ENCODE measurements around the gene BCL7B. TPM values are rescaled to one million over a fixed set of nuclear protein-coding genes. Genes with fewer than 3 reads are reported as not detected.

The BCL7B gene
- total RNA-seq, 2 experiments from 2014 or later = 68.9 to 71.6 TPM

- H3K27ac Mint-ChIP-seq = peak overlapping the region; percentile 88
- H3K4me3 Mint-ChIP-seq = peak overlapping the region; percentile 81
- no peak for DNase-seq
- ChIA-PET POLR2A (interaction anchor here (0.8 to 5.4 kb wide), 18 partner anchors 9 to 692 kb away, joined by 3 to 100 read pairs (median 7); partner anchors contain the start of genes ABHD11, BCL7B, STX1A and TBL2), CTCF (interaction anchor here (0.9 to 2.4 kb wide), 11 partner anchors 34 to 219 kb away, joined by 3 to 8 read pairs (median 4); partner anchors contain the start of genes BCL7B and TBL2)
- H3K36me3 Mint-ChIP-seq (ENCODE audit: low read depth) = peaks cover 41% of the 10 kb centered on the region
- peaks cover 59% of the 10 kb centered on the region for H3K4me1 Mint-ChIP-seq
- no peaks in the 10 kb centered on the region for H3K9me3 Mint-ChIP-seq
- H3K27me3 Mint-ChIP-seq = no peaks in the 10 kb centered on the region
Measured at GRCh38 chr7:73521636-73522104, 35.8 kb downstream of the BCL7B start.

DNA sequence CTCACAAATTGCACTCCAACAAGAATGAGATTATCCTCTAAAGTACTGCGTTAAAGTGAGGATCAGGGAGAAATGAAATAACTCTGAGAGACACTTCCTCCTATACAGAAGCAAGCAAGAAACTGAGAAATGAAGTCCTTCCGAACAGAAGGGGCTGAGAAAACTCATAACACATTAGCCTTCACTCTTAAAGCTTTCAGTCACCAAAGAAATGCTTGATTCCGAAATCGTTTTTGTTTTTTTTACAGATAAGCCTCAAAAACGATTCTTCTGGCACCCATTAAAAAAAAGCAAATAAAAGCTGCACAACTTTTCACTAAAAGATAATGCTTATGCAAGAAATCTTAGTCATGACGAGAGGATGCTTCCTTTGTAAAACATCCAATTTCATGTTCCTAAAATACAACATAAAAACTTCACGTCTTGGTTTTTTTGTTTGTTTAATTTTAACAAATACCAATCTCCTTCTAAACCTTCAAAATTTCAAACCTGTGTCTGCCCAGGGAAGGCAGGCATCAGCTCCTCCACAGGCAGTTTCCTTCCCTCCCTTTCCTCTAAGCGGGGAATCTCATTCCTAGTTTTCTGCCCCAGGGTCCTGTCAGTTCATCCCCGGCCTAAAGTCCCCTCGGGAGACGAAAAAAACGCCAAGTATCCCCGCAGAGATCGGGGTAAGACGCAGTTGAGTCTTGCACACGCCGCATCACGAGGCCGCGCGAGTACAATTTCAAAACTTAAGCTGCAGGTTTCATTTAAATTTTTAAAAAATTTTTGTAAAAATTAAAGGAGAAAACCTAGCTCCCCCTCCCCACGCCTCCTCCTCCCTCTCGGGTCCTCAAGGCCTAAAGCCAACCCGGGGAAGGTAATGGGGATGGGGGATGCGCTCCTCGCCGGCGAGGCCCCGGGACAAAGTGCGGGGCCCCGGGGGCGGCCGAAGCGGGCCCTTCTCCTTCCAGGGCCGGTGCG lies 36.5 kb downstream of the BCL7B start:
- peaks cover 44% of the 10 kb centered on the region for H3K36me3 Mint-ChIP-seq (ENCODE audit: low read depth)
- H3K4me1 Mint-ChIP-seq = peaks cover 56% of the 10 kb centered on the region
- peak overlapping the region; percentile 87 for H3K27ac Mint-ChIP-seq
- peak; percentile 20 for DNase-seq
- ChIA-PET POLR2A (interaction anchor here (0.8 to 5.4 kb wide), 18 partner anchors 8 to 691 kb away, joined by 3 to 100 read pairs (median 8); partner anchors contain the start of genes ABHD11, BCL7B, STX1A and TBL2), CTCF (interaction anchor here (0.8 to 2.4 kb wide), 8 partner anchors 34 to 220 kb away, joined by 3 to 8 read pairs (median 5); partner anchors contain the start of gene BCL7B)
- H3K4me3 Mint-ChIP-seq = peak overlapping the region; percentile 92
- H3K27me3 Mint-ChIP-seq = no peaks in the 10 kb centered on the region
- H3K9me3 Mint-ChIP-seq = no peaks in the 10 kb centered on the region

GRCh38 chr7:73519867-73520672 lies 37.4 kb downstream of the BCL7B start:
- POLR2A ChIA-PET = interaction anchor here (0.9 to 5.4 kb wide), 8 partner anchors 11 to 67 kb away, joined by 3 to 100 read pairs (median 19); partner anchors contain the start of genes BCL7B and TBL2
- CTCF ChIA-PET = interaction anchor here (0.7 to 2.4 kb wide), 9 partner anchors 35 to 331 kb away, joined by 3 to 7 read pairs (median 5); partner anchors contain the start of gene TBL2
- peak; percentile 38 for DNase-seq
- Mint-ChIP-seq H3K4me3 (peak overlapping the region; percentile 92), H3K4me1 (peaks cover 49% of the 10 kb centered on the region), H3K36me3 (ENCODE audit: low read depth) (peaks cover 47% of the 10 kb centered on the region), H3K27ac (peak overlapping the region; percentile 87), H3K9me3 (no peaks in the 10 kb centered on the region), H3K27me3 (no peaks in the 10 kb centered on the region)

GRCh38 chr7:73518470-73518869 lies 39.0 kb downstream of the BCL7B start:
- Mint-ChIP-seq H3K9me3 (no peaks in the 10 kb centered on the region), H3K4me3 (peak overlapping the region; percentile 92), H3K4me1 (peaks cover 47% of the 10 kb centered on the region), H3K36me3 (ENCODE audit: low read depth) (peaks cover 59% of the 10 kb centered on the region), H3K27me3 (no peaks in the 10 kb centered on the region), H3K27ac (peak overlapping the region; percentile 16)
- ChIA-PET CTCF (interaction anchor here (1.0 to 1.8 kb wide), 8 partner anchors 14 to 220 kb away, joined by 3 to 7 read pairs (median 4); partner anchors contain the start of genes ABHD11 and TBL2), POLR2A (interaction anchor here (0.9 to 5.4 kb wide), 8 partner anchors 9 to 61 kb away, joined by 3 to 100 read pairs (median 6); partner anchors contain the start of genes BCL7B and TBL2)
- no peak for DNase-seq

- Mint-ChIP-seq H3K9me3 (no peaks in the 10 kb centered on the region), H3K27ac (peak overlapping the region; percentile 17), H3K36me3 (ENCODE audit: low read depth) (peaks cover 67% of the 10 kb centered on the region), H3K27me3 (no peaks in the 10 kb centered on the region), H3K4me1 (peaks cover 47% of the 10 kb centered on the region), H3K4me3 (no peak overlapping the region)
- no peak for DNase-seq
- POLR2A ChIA-PET = interaction anchor here (1.0 kb wide), 1 partner anchor 10 kb away, joined by 3 read pairs; no protein-coding TSS in a partner anchor
- CTCF ChIA-PET = interaction anchor here (1.1 to 1.6 kb wide), 2 partner anchors 61 to 66 kb away, joined by 3 to 4 read pairs; partner anchors contain the start of gene TBL2
Measured at GRCh38 chr7:73517241-73517995, 40.1 kb downstream of the BCL7B start.

DNA sequence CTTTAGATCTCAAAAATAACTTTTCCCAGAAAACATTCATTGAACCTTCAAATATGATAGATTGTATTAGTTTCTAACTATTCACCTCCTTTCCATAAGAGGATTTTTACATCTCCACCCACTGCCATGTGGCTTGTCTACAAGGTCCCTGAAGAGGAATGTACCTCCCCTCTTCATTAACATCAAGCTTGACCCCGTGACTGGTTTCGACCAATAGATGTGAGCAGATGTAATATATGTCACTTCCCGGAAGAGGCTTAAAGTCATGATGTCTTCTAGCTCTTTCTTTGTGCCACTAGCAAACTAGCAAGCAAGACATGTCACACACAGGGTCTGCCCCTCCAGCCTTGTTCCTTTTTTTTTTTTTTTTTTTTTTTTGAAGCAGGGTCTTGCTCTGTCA lies 42.3 kb downstream of the BCL7B start:
- H3K36me3 Mint-ChIP-seq (ENCODE audit: low read depth) = peaks cover 68% of the 10 kb centered on the region
- H3K4me1 Mint-ChIP-seq = peaks cover 46% of the 10 kb centered on the region
- no peaks in the 10 kb centered on the region for H3K9me3 Mint-ChIP-seq
- CTCF ChIA-PET = no interaction called here
- no peak overlapping the region for H3K27ac Mint-ChIP-seq
- H3K27me3 Mint-ChIP-seq = no peaks in the 10 kb centered on the region
- no peak for DNase-seq
- H3K4me3 Mint-ChIP-seq = no peak overlapping the region
- POLR2A ChIA-PET = interaction anchor here (1.5 kb wide), 2 partner anchors 10 to 42 kb away, joined by 4 to 5 read pairs; partner anchors contain the start of gene BCL7B

- Mint-ChIP-seq H3K4me1 (peaks cover 21% of the 10 kb centered on the region), H3K36me3 (ENCODE audit: low read depth) (peaks cover 57% of the 10 kb centered on the region), H3K4me3 (no peak overlapping the region), H3K9me3 (no peaks in the 10 kb centered on the region), H3K27me3 (no peaks in the 10 kb centered on the region), H3K27ac (no peak overlapping the region)
- no peak for DNase-seq
- CTCF ChIA-PET = no interaction called here
- POLR2A ChIA-PET = interaction anchor here (0.7 to 1.9 kb wide), 5 partner anchors 10 to 44 kb away, joined by 3 to 11 read pairs (median 3); partner anchors contain the start of gene BAZ1B
Measured at GRCh38 chr7:73512018-73512780, 45.3 kb downstream of the BCL7B start.

DNA sequence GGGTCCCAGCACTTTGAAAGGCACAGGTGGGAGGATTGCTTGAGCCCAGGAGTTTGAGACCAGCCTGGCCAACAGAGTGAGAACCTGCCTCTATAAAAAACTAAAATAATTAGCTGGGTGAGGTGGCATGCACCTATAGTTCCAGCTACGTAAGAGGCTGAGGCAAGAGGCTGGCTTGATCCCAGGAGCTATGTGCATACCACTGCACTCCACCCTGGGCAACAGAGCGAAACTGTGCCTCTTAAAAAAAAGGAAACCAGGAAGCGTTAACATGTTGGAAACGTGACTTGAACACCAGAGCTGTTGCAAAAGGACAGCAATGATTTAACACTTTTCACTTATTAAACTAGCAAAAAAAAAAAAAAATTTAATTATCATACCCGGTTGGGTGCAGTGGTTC lies 48.0 kb downstream of the BCL7B start:
- Mint-ChIP-seq H3K4me1 (peaks cover 13% of the 10 kb centered on the region), H3K4me3 (no peak overlapping the region), H3K9me3 (no peaks in the 10 kb centered on the region), H3K27me3 (no peaks in the 10 kb centered on the region), H3K27ac (no peak overlapping the region), H3K36me3 (ENCODE audit: low read depth) (peaks cover 57% of the 10 kb centered on the region)
- no peak for DNase-seq
- ChIA-PET CTCF (interaction anchor here (0.7 kb wide), 1 partner anchor 58 kb away, joined by 3 read pairs; no protein-coding TSS in a partner anchor), POLR2A (interaction anchor here (4.2 kb wide), 1 partner anchor 11 kb away, joined by 28 read pairs; the partner anchor contains the start of gene BAZ1B)

DNA sequence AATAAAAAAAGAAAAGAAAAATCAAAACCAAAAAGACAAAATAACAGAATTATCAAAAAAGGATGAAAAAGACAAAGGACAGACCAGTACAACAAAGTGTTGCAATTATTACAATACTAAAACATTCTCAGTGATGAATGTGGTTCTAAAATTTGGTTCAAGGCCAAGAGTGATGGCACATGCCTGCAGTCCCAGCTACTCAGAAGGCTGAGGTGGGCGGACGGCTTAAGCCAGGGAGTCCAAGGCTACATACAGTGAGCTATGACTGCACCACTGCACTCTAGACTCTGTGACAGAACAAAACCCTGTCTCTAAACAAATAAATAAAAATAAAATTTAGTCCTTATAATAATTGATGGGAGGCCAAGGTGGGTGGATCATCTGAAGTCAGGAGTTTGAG lies 49.9 kb downstream of the BCL7B start:
- H3K27me3 Mint-ChIP-seq = no peaks in the 10 kb centered on the region
- H3K4me3 Mint-ChIP-seq = no peak overlapping the region
- CTCF ChIA-PET = no interaction called here
- peaks cover 60% of the 10 kb centered on the region for H3K36me3 Mint-ChIP-seq (ENCODE audit: low read depth)
- H3K4me1 Mint-ChIP-seq = peaks cover 6% of the 10 kb centered on the region
- POLR2A ChIA-PET = interaction anchor here (4.2 kb wide), 1 partner anchor 13 kb away, joined by 28 read pairs; the partner anchor contains the start of gene BAZ1B
- H3K9me3 Mint-ChIP-seq = no peaks in the 10 kb centered on the region
- H3K27ac Mint-ChIP-seq = no peak overlapping the region
- no peak for DNase-seq

DNA sequence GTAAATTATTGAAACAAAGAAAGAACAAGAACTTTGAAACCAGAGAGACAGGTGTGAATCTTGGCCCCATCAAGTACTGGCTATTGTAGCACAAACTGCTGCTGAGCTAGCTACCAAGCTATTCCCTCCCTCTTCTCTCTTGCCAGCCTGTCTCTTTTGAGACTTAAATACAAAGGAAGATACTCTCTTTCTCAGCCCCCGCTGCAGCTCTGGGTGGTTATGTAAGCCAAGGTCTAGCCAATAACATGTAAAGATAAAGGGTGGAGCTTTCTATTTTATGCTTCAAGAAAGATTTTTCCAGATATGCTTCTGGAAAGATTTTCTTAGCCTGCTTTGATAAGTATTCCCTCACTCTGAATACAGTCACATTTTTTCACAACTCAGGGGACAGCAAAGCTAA lies 52.6 kb downstream of the BCL7B start:
- POLR2A ChIA-PET = interaction anchor here (1.1 to 1.7 kb wide), 3 partner anchors 11 to 51 kb away, joined by 3 to 4 read pairs (median 3); no protein-coding TSS in a partner anchor
- Mint-ChIP-seq H3K27ac (no peak overlapping the region), H3K27me3 (no peaks in the 10 kb centered on the region), H3K9me3 (no peaks in the 10 kb centered on the region), H3K4me1 (peaks cover 8% of the 10 kb centered on the region), H3K4me3 (no peak overlapping the region), H3K36me3 (ENCODE audit: low read depth) (peaks cover 59% of the 10 kb centered on the region)
- no peak for DNase-seq
- CTCF ChIA-PET = interaction anchor here (0.8 to 1.2 kb wide), 2 partner anchors 14 to 102 kb away, joined by 3 to 5 read pairs; no protein-coding TSS in a partner anchor

- POLR2A ChIA-PET = interaction anchor here (1.5 kb wide), 1 partner anchor 52 kb away, joined by 3 read pairs; no protein-coding TSS in a partner anchor
- Mint-ChIP-seq H3K4me1 (peaks cover 8% of the 10 kb centered on the region), H3K9me3 (no peaks in the 10 kb centered on the region), H3K27ac (no peak overlapping the region), H3K36me3 (ENCODE audit: low read depth) (peaks cover 60% of the 10 kb centered on the region), H3K27me3 (no peaks in the 10 kb centered on the region), H3K4me3 (no peak overlapping the region)
- no peak for DNase-seq
- CTCF ChIA-PET = interaction anchor here (0.8 to 1.2 kb wide), 2 partner anchors 15 to 103 kb away, joined by 3 to 5 read pairs; no protein-coding TSS in a partner anchor
Measured at GRCh38 chr7:73504017-73504416, 53.5 kb downstream of the BCL7B start.

Measured in activated CD4-positive, alpha-beta memory T cell treated with anti-CD3 and anti-CD28 coated beads, Interleukin-2, amount 10 ng/mL, durations not matched to agents 7 days and 5 days (primary cell).